Mesenchymal stem cell (in vitro differentiated cells and primary cell): Measurements from ENCODE around the gene SLC35G4.
"Not testable (repeated sequence)": the region's sequence is repeated elsewhere in the genome, so short reads cannot be mapped to it uniquely, and the experiment has no call there.

Experiments
- DNase-seq: peaks from one replicate; pipeline ENCODE4 v3.0.0-alpha.2; 2013
- H2AFZ ChIP-seq: one replicate; pipeline ENCODE4 v1.6.1; 2013; ENCODE audit warnings: low read depth, mild to moderate bottlenecking, control low read depth, inconsistent platforms, low read length, moderate library complexity
- H2AK5ac ChIP-seq: 2 replicates; pipeline ENCODE4 v1.6.1; 2013; ENCODE audit warnings: low read length, moderate library complexity, mild to moderate bottlenecking, inconsistent platforms; ENCODE audit not compliant: severe bottlenecking
- H2BK120ac ChIP-seq: one replicate; pipeline ENCODE4 v1.6.1; 2013; ENCODE audit warnings: low read depth, mild to moderate bottlenecking, inconsistent platforms, low read length, moderate library complexity
- H2BK12ac ChIP-seq, 2 experiments: one replicate each; pipeline ENCODE4 v1.6.1; 2013; ENCODE audit warnings: inconsistent platforms in 2 of 2, low read length in 2 of 2, mild to moderate bottlenecking in 2 of 2, moderate library complexity in 2 of 2, control low read depth in 1 of 2
- H2BK15ac ChIP-seq: one replicate; pipeline ENCODE4 v1.6.1; 2013; ENCODE audit warnings: mild to moderate bottlenecking, low read depth, inconsistent platforms; ENCODE audit not compliant: poor library complexity, severe bottlenecking
- H2BK5ac ChIP-seq: 2 replicates; pipeline ENCODE4 v1.6.1; 2013; ENCODE audit warnings: low read depth, mild to moderate bottlenecking, low read length, control low read depth, inconsistent platforms; ENCODE audit not compliant: poor library complexity, severe bottlenecking
- H3K14ac ChIP-seq, 2 experiments: one replicate each; pipeline ENCODE4 v1.6.1; 2013; ENCODE audit warnings: inconsistent platforms in 2 of 2, low read length in 2 of 2, control low read depth in 1 of 2, mild to moderate bottlenecking in 1 of 2, moderate library complexity in 1 of 2
- H3K18ac ChIP-seq, 2 experiments: one replicate each; pipeline ENCODE4 v1.6.1; 2013; ENCODE audit warnings: inconsistent platforms in 2 of 2, low read length in 2 of 2, control low read depth in 1 of 2, low read depth in 1 of 2, mild to moderate bottlenecking in 1 of 2
- H3K23ac ChIP-seq, 2 experiments: one replicate each; pipeline ENCODE4 v1.6.1; 2013; ENCODE audit warnings: inconsistent platforms in 2 of 2, low read length in 2 of 2, mild to moderate bottlenecking in 2 of 2, moderate library complexity in 2 of 2, control low read depth in 1 of 2
- H3K27ac ChIP-seq: 2 replicates; pipeline ENCODE4 v1.5.1; 2013; ENCODE audit warnings: mild to moderate bottlenecking, moderate library complexity, low read length, control low read depth, inconsistent platforms; ENCODE audit not compliant: poor library complexity, severe bottlenecking
- H3K27me3 ChIP-seq, 2 experiments: 2 replicates each; pipeline versions ENCODE4 v1.6.1 to v1.7.0; 2013; ENCODE audit warnings: low read length in 2 of 2, mild to moderate bottlenecking in 2 of 2, moderate library complexity in 2 of 2, control low read depth in 1 of 2, inconsistent platforms in 1 of 2; ENCODE audit not compliant: control insufficient read depth in 1 of 2, insufficient read depth in 1 of 2
- H3K36me3 ChIP-seq, 2 experiments: 2 replicates each; pipeline versions ENCODE4 v1.6.1 to v1.7.0; 2013; ENCODE audit warnings: low read length in 2 of 2, control low read depth in 1 of 2, inconsistent platforms in 1 of 2, low read depth in 1 of 2, mild to moderate bottlenecking in 1 of 2; ENCODE audit not compliant: insufficient read depth in 2 of 2, control insufficient read depth in 1 of 2
- H3K4ac ChIP-seq, 2 experiments: one replicate each; pipeline ENCODE4 v1.6.1; 2013; ENCODE audit warnings: inconsistent platforms in 2 of 2, low read length in 2 of 2, mild to moderate bottlenecking in 2 of 2, moderate library complexity in 2 of 2, control low read depth in 1 of 2, low read depth in 1 of 2
- H3K4me1 ChIP-seq: 2 replicates; pipeline ENCODE4 v1.6.1; 2013; ENCODE audit warnings: low read depth, low read length, control low read depth; ENCODE audit not compliant: control insufficient read depth, insufficient read depth
- H3K4me2 ChIP-seq: 2 replicates; pipeline ENCODE4 v1.6.1; 2013; ENCODE audit warnings: low read length, mild to moderate bottlenecking, inconsistent platforms; ENCODE audit not compliant: poor library complexity, severe bottlenecking
- H3K4me3 ChIP-seq, 2 experiments: 2 replicates each; pipeline versions ENCODE4 v1.5.1 to v1.7.0; 2013; ENCODE audit warnings: low read length in 2 of 2, mild to moderate bottlenecking in 2 of 2, control low read depth in 1 of 2, low read depth in 1 of 2; ENCODE audit not compliant: insufficient read depth in 1 of 2
- H3K79me1 ChIP-seq: replicated peaks from 2 replicates; pipeline ENCODE4 v1.6.1; 2013; ENCODE audit warnings: mild to moderate bottlenecking, control low read depth, low read length, inconsistent platforms; ENCODE audit not compliant: poor library complexity, severe bottlenecking
- H3K9ac ChIP-seq: 2 replicates; pipeline ENCODE4 v1.7.0; 2013; ENCODE audit warnings: mild to moderate bottlenecking, low read length, moderate library complexity
- H3K9me3 ChIP-seq: 2 replicates; pipeline ENCODE4 v1.7.0; 2013; ENCODE audit warnings: mild to moderate bottlenecking, low read length; ENCODE audit not compliant: control insufficient read depth
- H4K8ac ChIP-seq: one replicate; pipeline ENCODE4 v1.6.1; 2013; ENCODE audit warnings: inconsistent platforms, mild to moderate bottlenecking, low read length, moderate library complexity
- H4K91ac ChIP-seq: one replicate; pipeline ENCODE4 v1.6.1; 2013; ENCODE audit warnings: mild to moderate bottlenecking, low read length, inconsistent platforms
- WGBS: methylation state at CpG from one replicate; pipeline ENCODE4 v1.1.7; 2013; ENCODE audit warnings: mixed read lengths; 5-methylcytosine and 5-hydroxymethylcytosine counted together

Gene SLC35G4

GRCh38 chr18:11614981-11615380, 5.6 kb downstream of the SLC35G4 start:
- not testable (repeated sequence) for H3K4ac ChIP-seq, H3K9me3 ChIP-seq
- WGBS: no CpG with 5 or more reads among the region's 6 CpGs

GRCh38 chr18:11647310-11647709, 37.9 kb downstream of the SLC35G4 start:
- not testable (repeated sequence) for H2AK5ac ChIP-seq, H2BK120ac ChIP-seq, H3K18ac ChIP-seq, H3K9ac ChIP-seq, H3K9me3 ChIP-seq, H2AFZ ChIP-seq, H3K4me1 ChIP-seq, H2BK5ac ChIP-seq, DNase-seq, H3K4me3 ChIP-seq, H3K36me3 ChIP-seq, H3K23ac ChIP-seq, H2BK12ac ChIP-seq, H3K79me1 ChIP-seq, H3K14ac ChIP-seq, H2BK15ac ChIP-seq, H4K8ac ChIP-seq, H3K27ac ChIP-seq, H3K4me2 ChIP-seq, H3K4ac ChIP-seq, H4K91ac ChIP-seq
- peaks cover 16 to 22% of the 10 kb centered on the region in 2 experiments for H3K27me3 ChIP-seq
- WGBS: 90% methylated on average over 23 of the region's 23 CpGs

More at GRCh38 chr18:11614981-11615380, 5.6 kb downstream of the SLC35G4 start:
- H3K4me3 ChIP-seq, H4K91ac ChIP-seq, H2BK15ac ChIP-seq, H3K14ac ChIP-seq, H2AK5ac ChIP-seq, H3K23ac ChIP-seq, H4K8ac ChIP-seq, DNase-seq, H3K9ac ChIP-seq, H3K36me3 ChIP-seq, H3K79me1 ChIP-seq, H2AFZ ChIP-seq, H3K4me2 ChIP-seq, H3K27ac ChIP-seq, H2BK5ac ChIP-seq, H3K4me1 ChIP-seq, H3K18ac ChIP-seq, H3K27me3 ChIP-seq, H2BK120ac ChIP-seq, H2BK12ac ChIP-seq: not testable (repeated sequence)

GRCh38 chr18:11647804-11648203, 38.4 kb downstream of the SLC35G4 start:
- H3K27me3 ChIP-seq: peaks cover 16 to 22% of the 10 kb centered on the region in 2 experiments
- not testable (repeated sequence) for H3K4me3 ChIP-seq, H3K18ac ChIP-seq, H3K4me2 ChIP-seq, DNase-seq, H3K14ac ChIP-seq, H3K27ac ChIP-seq, H3K36me3 ChIP-seq, H2AK5ac ChIP-seq, H3K9ac ChIP-seq, H3K79me1 ChIP-seq, H3K9me3 ChIP-seq, H4K91ac ChIP-seq, H2BK12ac ChIP-seq, H3K4me1 ChIP-seq, H2BK15ac ChIP-seq, H2BK120ac ChIP-seq, H3K23ac ChIP-seq, H2AFZ ChIP-seq, H3K4ac ChIP-seq, H4K8ac ChIP-seq, H2BK5ac ChIP-seq
- 93% methylated on average over 26 of the region's 26 CpGs for WGBS

GRCh38 chr18:11649839-11650238, 40.4 kb downstream of the SLC35G4 start:
- Histone ChIP-seq H3K4ac (no peak overlapping the region), H2AK5ac (no peak overlapping the region), H4K91ac (no peak overlapping the region), H3K9me3 (peaks cover 4% of the 10 kb centered on the region), H3K27ac (no peak overlapping the region), H3K23ac (no peak overlapping the region), H2BK5ac (no peak overlapping the region), H3K18ac (no peak overlapping the region), H2BK12ac (no peak overlapping the region), H3K4me2 (no peak overlapping the region), H3K27me3 (peaks cover 35 to 39% of the 10 kb centered on the region in 2 experiments), H3K79me1 (no peaks in the 10 kb centered on the region), H3K9ac (no peak overlapping the region), H4K8ac (no peak overlapping the region), H3K4me3 (no peak overlapping the region), H3K4me1 (no peaks in the 10 kb centered on the region), H3K14ac (no peak overlapping the region), H3K36me3 (no peaks in the 10 kb centered on the region), H2BK120ac (no peak overlapping the region), H2AFZ (no peak overlapping the region), H2BK15ac (no peak overlapping the region)
- WGBS: 73% methylated on average over 3 of the region's 4 CpGs
- no peak for DNase-seq
